Hindlimb muscle (tissue), 1 donor: ENCODE results near the gene TPM1. TPM values are rescaled to one million over a fixed set of nuclear protein-coding genes. Genes with fewer than 3 reads are reported as not detected.

Experiments used
- DNase-seq: peaks from one replicate; pipeline ENCODE4 v3.0.0-alpha.2; 2013
- polyA plus RNA-seq: library from polyadenylated mRNA; unstranded; fragments of 120-200 nt; gene quantifications from one replicate; pipeline ENCODE4 v1.2.1, GENCODE V29; 2013; ENCODE audit not compliant: insufficient read length

The TPM1 gene
- polyA plus RNA-seq, 1 donor = 6,185 TPM

GRCh38 chr15:63043335-63044076, 959 bp downstream of the TPM1 start:
- no peak for DNase-seq

GRCh38 chr15:63044077-63044644, 1.6 kb downstream of the TPM1 start:
- DNase-seq = no peak

- DNase-seq = no peak
These were observed 2.3 kb downstream of the TPM1 start for GRCh38 chr15:63044645-63045464.

- DNase-seq = no peak
These were observed 2.9 kb downstream of the TPM1 start for GRCh38 chr15:63045465-63045840.

GRCh38 chr15:63045879-63046278, 3.3 kb downstream of the TPM1 start:
- DNase-seq = no peak

- DNase-seq = no peak
These were observed 4.6 kb downstream of the TPM1 start for GRCh38 chr15:63046917-63047760.

- DNase-seq = no peak
These were observed 5.2 kb downstream of the TPM1 start for GRCh38 chr15:63047792-63048114.

GRCh38 chr15:63048115-63048775, 5.7 kb downstream of the TPM1 start:
- peak; percentile 91 for DNase-seq

GRCh38 chr15:63048776-63049665, 6.5 kb downstream of the TPM1 start:
- DNase-seq = peak; percentile 56

- DNase-seq = no peak
These were observed 7.3 kb downstream of the TPM1 start for GRCh38 chr15:63049783-63050371.

- DNase-seq = no peak
These were observed 8.2 kb downstream of the TPM1 start for GRCh38 chr15:63050731-63051155.

- DNase-seq = no peak
These were observed 8.9 kb downstream of the TPM1 start for GRCh38 chr15:63051156-63052066.

- no peak for DNase-seq
These were observed 9.7 kb downstream of the TPM1 start for GRCh38 chr15:63052077-63052841.

GRCh38 chr15:63052961-63053698, 10.6 kb downstream of the TPM1 start:
- no peak for DNase-seq

- DNase-seq = no peak
These were observed 11.7 kb downstream of the TPM1 start for GRCh38 chr15:63054281-63054683.

- DNase-seq = no peak
These were observed 12.4 kb downstream of the TPM1 start for GRCh38 chr15:63054985-63055384.

- DNase-seq = no peak
These were observed 14.3 kb downstream of the TPM1 start for GRCh38 chr15:63056829-63057228.
